SK-N-MC (cell line): ENCODE results near the gene SH3BP5L.

Experiments used
- EZH2 ChIP-seq: fragments of 200-600 bp; sonication (generic); IDR thresholded peaks from one replicate; pipeline ENCODE4 v1.6.1; 2017; ENCODE audit warnings: antibody characterized with exemption
- FOXP2 ChIP-seq: optimal IDR thresholded peaks from 2 replicates; pipeline ENCODE3; 2011; ENCODE audit warnings: mild to moderate bottlenecking, moderate library complexity; ENCODE audit not compliant: insufficient read depth; ENCODE audit errors: extremely low read length, control extremely low read depth
- POLR2AphosphoS5 ChIP-seq: IDR thresholded peaks from 2 replicates; pipeline ENCODE4 v1.6.1; 2012; ENCODE audit warnings: mild to moderate bottlenecking, low read depth, low read length, borderline replicate concordance

DNA sequence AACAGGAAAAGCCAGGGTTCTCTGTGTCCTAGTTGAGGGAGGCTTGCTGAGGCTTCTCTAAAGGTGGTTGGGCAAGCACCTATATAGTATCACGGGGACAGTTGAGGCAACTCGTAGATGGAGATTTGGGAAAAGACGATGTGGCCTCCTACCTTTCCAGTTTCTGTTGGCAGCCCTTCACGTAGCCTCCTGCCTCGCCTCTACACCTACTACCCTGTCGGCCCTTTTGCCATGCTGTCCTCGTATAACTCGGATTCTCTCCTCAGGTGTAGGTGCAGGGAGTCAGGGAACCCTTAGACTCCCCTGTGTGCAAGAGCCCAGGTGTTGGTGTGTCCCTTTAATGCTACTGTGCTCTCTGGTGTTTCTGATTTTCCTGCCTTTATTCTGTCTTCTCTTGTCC is 22.9 kb upstream of the SH3BP5L start:
- no peak for TF ChIP-seq EZH2
- TF ChIP-seq POLR2AphosphoS5 = no peak
- no peak for TF ChIP-seq FOXP2
